HepG2 (cell line): Measurements from ENCODE around the gene HMG20B. TPM values are rescaled to one million over a fixed set of nuclear protein-coding genes. Genes with fewer than 3 reads are reported as not detected.

Experiments used
- ATM ChIP-seq: fragments of 450-650 bp; IDR thresholded peaks from 2 replicates; pipeline ENCODE4 v1.7.1; 2017; ENCODE audit warnings: mild to moderate bottlenecking, borderline replicate concordance
- HES4 ChIP-seq: sonication (generic); formaldehyde crosslinking; IDR thresholded peaks from 2 replicates; pipeline ENCODE4 v1.9.0; 2021; ENCODE audit warnings: mild to moderate bottlenecking, missing genetic modification reagents, borderline replicate concordance
- HMG20B ChIP-seq: conservative IDR thresholded peaks from 2 replicates; pipeline ENCODE4 v1.6.1; 2016; ENCODE audit warnings: missing genetic modification reagents, missing compliant biosample characterization
- MEIS1 ChIP-seq: sonication (generic); formaldehyde crosslinking; IDR thresholded peaks from 2 replicates; pipeline ENCODE4 v1.9.0; 2021; ENCODE audit warnings: mild to moderate bottlenecking, missing genetic modification reagents, moderate library complexity, borderline replicate concordance
- PAF1 ChIP-seq: IDR thresholded peaks from 2 replicates; pipeline ENCODE4 v1.6.1; 2016; ENCODE audit warnings: missing genetic modification reagents, missing compliant biosample characterization
- PRMT3 ChIP-seq: sonication (generic); formaldehyde crosslinking; IDR thresholded peaks from 2 replicates; pipeline ENCODE4 v1.8.1; 2022; ENCODE audit warnings: low read depth, mild to moderate bottlenecking, moderate library complexity, missing genetic modification reagents, borderline replicate concordance
- SATB2 ChIP-seq: sonication (generic); formaldehyde crosslinking; IDR thresholded peaks from 2 replicates; pipeline ENCODE4 v1.5.0; 2020; ENCODE audit warnings: missing genetic modification reagents
- TOPORS ChIP-seq: sonication (generic); formaldehyde crosslinking; IDR thresholded peaks from 2 replicates; pipeline ENCODE4 v1.8.0; 2023; ENCODE audit warnings: mild to moderate bottlenecking, missing genetic modification reagents
- ZBTB2 ChIP-seq: sonication (generic); formaldehyde crosslinking; IDR thresholded peaks from 2 replicates; pipeline ENCODE4 v1.8.0; 2022; ENCODE audit warnings: low read depth, missing genetic modification reagents
- ZNF331 ChIP-seq: sonication (generic); formaldehyde crosslinking; IDR thresholded peaks from 2 replicates; pipeline ENCODE4 v1.4.0; 2020; ENCODE audit warnings: missing genetic modification reagents
- ZNF556 ChIP-seq: sonication (generic); formaldehyde crosslinking; IDR thresholded peaks from 2 replicates; pipeline ENCODE4 v1.4.0; 2020; ENCODE audit warnings: mild to moderate bottlenecking, missing genetic modification reagents, borderline replicate concordance
- ZNF878 ChIP-seq: sonication (generic); formaldehyde crosslinking; IDR thresholded peaks from 2 replicates; pipeline ENCODE4 v1.8.1; 2023; ENCODE audit warnings: mild to moderate bottlenecking, missing genetic modification reagents, moderate library complexity
- polyA plus RNA-seq, 8 experiments: library from polyadenylated mRNA; depleted of rRNA in 3 of 8; stranded (reverse) in 7 of 8; unstranded in 1 of 8; fragments of >200 nt; fragmentation: Illumina TruSeq in 4 of 8; extraction: Trizol in 4 of 8; gene quantifications; 2 replicates each; pipeline versions ENCODE4 v1.2.1 to v1.2.3, GENCODE V29; 2011 to 2016; ENCODE audit warnings: low read depth in 4 of 8, missing spikeins in 1 of 8, mixed read lengths in 1 of 8; ENCODE audit not compliant: insufficient read depth in 1 of 8
- total RNA-seq, 5 experiments: library from RNA; depleted of rRNA; stranded (reverse); fragments of >200 nt; fragmentation: Illumina TruSeq; extraction: Trizol; gene quantifications; 2 replicates each; pipeline ENCODE4 v1.2.3, GENCODE V29; 2016; ENCODE audit warnings: low read depth in 1 of 5
- TF ChIP-seq, protein P1 (sequence below): sonication (generic); formaldehyde crosslinking; IDR thresholded peaks from 2 replicates; pipeline ENCODE4 v1.9.0; 2021; ENCODE audit warnings: mild to moderate bottlenecking, missing genetic modification reagents
- TF ChIP-seq, protein P2 (sequence below): IDR thresholded peaks from 2 replicates; pipeline ENCODE4 v1.6.1; 2016; ENCODE audit warnings: low read depth, missing genetic modification reagents, missing compliant biosample characterization

Gene HMG20B
- total and polyA plus RNA-seq, 2 of the 13 experiments (the other 11 are each of a cell fraction or from before 2014, with no cell fraction given): 23.9 to 29.2 TPM

DNA sequence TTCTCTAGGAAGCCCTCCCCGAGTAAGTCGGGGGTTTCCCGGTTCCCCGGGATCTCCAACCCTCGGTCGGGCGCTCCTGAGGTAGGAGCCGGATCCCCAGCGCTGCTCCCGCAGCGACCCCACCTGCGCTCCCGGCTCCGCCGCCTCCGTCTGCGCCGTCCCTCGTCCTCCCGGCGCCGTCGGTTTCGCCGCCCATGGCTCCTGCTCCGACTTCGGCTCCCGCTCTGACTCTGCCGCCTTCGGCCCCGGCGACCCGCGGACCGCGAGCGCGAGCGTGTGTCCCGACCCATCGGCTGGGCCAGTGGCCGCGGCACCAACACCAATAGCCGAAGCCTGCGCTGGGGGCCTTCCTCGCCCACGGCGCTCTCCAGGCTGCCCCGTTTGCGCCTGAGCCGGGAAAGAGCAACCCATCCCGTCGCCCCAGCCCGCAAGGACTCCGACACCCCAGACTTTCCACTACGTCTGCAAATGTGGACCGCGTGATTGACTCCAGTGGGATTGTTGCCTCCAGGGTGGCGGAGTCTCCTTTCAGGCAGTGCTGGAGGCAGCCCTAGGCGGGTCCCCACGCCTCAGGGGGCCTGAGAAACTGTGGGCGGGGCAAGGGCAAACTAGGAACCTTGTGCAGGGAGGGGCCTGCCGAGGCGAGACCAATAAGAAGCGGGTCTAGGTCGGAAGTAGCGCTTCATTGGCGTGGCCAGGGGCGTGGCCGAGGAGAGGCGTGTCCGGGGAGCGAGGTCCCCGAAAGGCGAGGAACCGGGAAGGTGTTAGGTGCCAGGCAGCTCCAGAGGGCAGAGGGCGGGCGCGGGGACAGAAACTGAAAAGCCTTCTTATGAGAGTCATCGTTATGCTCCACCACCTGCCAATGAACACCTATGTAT, 54.0 kb downstream of the HMG20B start, which contains the start of gene CACTIN (continued):
- TF ChIP-seq, protein P1, sequence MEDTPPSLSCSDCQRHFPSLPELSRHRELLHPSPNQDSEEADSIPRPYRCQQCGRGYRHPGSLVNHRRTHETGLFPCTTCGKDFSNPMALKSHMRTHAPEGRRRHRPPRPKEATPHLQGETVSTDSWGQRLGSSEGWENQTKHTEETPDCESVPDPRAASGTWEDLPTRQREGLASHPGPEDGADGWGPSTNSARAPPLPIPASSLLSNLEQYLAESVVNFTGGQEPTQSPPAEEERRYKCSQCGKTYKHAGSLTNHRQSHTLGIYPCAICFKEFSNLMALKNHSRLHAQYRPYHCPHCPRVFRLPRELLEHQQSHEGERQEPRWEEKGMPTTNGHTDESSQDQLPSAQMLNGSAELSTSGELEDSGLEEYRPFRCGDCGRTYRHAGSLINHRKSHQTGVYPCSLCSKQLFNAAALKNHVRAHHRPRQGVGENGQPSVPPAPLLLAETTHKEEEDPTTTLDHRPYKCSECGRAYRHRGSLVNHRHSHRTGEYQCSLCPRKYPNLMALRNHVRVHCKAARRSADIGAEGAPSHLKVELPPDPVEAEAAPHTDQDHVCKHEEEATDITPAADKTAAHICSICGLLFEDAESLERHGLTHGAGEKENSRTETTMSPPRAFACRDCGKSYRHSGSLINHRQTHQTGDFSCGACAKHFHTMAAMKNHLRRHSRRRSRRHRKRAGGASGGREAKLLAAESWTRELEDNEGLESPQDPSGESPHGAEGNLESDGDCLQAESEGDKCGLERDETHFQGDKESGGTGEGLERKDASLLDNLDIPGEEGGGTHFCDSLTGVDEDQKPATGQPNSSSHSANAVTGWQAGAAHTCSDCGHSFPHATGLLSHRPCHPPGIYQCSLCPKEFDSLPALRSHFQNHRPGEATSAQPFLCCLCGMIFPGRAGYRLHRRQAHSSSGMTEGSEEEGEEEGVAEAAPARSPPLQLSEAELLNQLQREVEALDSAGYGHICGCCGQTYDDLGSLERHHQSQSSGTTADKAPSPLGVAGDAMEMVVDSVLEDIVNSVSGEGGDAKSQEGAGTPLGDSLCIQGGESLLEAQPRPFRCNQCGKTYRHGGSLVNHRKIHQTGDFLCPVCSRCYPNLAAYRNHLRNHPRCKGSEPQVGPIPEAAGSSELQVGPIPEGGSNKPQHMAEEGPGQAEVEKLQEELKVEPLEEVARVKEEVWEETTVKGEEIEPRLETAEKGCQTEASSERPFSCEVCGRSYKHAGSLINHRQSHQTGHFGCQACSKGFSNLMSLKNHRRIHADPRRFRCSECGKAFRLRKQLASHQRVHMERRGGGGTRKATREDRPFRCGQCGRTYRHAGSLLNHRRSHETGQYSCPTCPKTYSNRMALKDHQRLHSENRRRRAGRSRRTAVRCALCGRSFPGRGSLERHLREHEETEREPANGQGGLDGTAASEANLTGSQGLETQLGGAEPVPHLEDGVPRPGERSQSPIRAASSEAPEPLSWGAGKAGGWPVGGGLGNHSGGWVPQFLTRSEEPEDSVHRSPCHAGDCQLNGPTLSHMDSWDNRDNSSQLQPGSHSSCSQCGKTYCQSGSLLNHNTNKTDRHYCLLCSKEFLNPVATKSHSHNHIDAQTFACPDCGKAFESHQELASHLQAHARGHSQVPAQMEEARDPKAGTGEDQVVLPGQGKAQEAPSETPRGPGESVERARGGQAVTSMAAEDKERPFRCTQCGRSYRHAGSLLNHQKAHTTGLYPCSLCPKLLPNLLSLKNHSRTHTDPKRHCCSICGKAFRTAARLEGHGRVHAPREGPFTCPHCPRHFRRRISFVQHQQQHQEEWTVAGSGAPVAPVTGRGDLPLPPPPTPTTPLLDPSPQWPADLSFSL: no peak
- TF ChIP-seq ZNF878 (CRISPR knock-in tag) (0 out of 2 replicates have a peak, but pooled peaks have one; percentile 47), MEIS1 (CRISPR knock-in tag) (no peak), ATM (no peak), SATB2 (no peak), PRMT3 (no peak), ZBTB2 (CRISPR knock-in tag) (no peak; the same call in 1 of the 2 replicates), PAF1 (CRISPR knock-in tag) (no peak), HMG20B (peak; percentile 43; the same call in 1 of the 2 replicates), HES4 (CRISPR knock-in tag) (peak; percentile 88), ZNF331 (CRISPR knock-in tag) (peak; percentile 57; the same call in 1 of the 2 replicates), ZNF556 (CRISPR knock-in tag) (peak; percentile 82; the same call in 1 of the 2 replicates), TOPORS (CRISPR knock-in tag) (no peak)
- TF ChIP-seq, protein P2, sequence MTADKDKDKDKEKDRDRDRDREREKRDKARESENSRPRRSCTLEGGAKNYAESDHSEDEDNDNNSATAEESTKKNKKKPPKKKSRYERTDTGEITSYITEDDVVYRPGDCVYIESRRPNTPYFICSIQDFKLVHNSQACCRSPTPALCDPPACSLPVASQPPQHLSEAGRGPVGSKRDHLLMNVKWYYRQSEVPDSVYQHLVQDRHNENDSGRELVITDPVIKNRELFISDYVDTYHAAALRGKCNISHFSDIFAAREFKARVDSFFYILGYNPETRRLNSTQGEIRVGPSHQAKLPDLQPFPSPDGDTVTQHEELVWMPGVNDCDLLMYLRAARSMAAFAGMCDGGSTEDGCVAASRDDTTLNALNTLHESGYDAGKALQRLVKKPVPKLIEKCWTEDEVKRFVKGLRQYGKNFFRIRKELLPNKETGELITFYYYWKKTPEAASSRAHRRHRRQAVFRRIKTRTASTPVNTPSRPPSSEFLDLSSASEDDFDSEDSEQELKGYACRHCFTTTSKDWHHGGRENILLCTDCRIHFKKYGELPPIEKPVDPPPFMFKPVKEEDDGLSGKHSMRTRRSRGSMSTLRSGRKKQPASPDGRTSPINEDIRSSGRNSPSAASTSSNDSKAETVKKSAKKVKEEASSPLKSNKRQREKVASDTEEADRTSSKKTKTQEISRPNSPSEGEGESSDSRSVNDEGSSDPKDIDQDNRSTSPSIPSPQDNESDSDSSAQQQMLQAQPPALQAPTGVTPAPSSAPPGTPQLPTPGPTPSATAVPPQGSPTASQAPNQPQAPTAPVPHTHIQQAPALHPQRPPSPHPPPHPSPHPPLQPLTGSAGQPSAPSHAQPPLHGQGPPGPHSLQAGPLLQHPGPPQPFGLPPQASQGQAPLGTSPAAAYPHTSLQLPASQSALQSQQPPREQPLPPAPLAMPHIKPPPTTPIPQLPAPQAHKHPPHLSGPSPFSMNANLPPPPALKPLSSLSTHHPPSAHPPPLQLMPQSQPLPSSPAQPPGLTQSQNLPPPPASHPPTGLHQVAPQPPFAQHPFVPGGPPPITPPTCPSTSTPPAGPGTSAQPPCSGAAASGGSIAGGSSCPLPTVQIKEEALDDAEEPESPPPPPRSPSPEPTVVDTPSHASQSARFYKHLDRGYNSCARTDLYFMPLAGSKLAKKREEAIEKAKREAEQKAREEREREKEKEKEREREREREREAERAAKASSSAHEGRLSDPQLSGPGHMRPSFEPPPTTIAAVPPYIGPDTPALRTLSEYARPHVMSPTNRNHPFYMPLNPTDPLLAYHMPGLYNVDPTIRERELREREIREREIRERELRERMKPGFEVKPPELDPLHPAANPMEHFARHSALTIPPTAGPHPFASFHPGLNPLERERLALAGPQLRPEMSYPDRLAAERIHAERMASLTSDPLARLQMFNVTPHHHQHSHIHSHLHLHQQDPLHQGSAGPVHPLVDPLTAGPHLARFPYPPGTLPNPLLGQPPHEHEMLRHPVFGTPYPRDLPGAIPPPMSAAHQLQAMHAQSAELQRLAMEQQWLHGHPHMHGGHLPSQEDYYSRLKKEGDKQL (CRISPR knock-in tag): no peak
